KG1 (cell line): Measurements from ENCODE around the gene SLC30A2.

Experiments
- DNase-seq: peaks from one replicate; lab custom pipeline; 2025; lab: John Stamatoyannopoulos, UW

Gene SLC30A2

DNA sequence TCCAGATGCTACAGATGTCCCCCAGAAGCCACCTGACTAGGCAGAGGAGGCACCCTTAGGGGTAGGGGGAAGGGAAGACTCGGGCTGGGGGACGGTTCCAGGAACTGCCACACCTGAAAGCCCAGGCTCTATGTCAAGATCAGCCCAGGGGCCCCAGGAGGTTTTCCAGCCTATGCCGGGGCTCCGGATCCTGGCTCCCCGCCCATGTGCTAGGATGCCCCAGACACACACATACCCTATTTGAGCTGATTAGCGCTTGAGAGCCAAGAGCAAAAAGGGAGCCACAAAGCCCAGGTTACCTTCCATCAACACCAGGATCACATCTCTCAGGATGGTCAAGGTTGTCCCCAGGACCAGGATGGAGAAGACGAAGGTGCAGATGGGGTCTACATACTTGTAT is 4.5 kb downstream of the SLC30A2 start:
- no peak for DNase-seq

DNA sequence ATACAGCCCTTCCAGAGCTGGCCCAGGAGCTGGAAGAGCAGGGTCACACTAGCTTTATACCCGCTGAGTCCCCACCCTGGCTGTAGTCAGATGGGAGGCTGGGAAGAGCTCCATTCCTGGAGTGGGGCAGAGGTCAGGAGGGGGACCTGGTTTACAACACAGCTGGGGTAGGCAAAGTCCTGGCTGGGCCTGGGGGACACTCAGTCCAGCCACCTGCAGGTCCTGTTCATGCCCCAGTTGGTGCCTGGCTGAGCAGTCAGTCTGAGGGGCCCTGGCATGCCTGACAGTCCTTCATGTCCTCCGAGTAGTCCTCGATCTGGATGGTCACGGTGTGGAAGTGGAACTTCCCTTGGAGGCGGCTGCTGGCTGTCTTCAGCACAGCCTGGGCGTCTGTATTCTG is 7.0 kb downstream of the SLC30A2 start:
- DNase-seq = no peak

- no peak for DNase-seq
Observed at GRCh38 chr1:26038477-26038876, 7.4 kb downstream of the SLC30A2 start.

GRCh38 chr1:26037904-26038303 is 8.0 kb downstream of the SLC30A2 start:
- DNase-seq = no peak

- DNase-seq = no peak
Observed at GRCh38 chr1:26036756-26037281, 9.1 kb downstream of the SLC30A2 start.

DNA sequence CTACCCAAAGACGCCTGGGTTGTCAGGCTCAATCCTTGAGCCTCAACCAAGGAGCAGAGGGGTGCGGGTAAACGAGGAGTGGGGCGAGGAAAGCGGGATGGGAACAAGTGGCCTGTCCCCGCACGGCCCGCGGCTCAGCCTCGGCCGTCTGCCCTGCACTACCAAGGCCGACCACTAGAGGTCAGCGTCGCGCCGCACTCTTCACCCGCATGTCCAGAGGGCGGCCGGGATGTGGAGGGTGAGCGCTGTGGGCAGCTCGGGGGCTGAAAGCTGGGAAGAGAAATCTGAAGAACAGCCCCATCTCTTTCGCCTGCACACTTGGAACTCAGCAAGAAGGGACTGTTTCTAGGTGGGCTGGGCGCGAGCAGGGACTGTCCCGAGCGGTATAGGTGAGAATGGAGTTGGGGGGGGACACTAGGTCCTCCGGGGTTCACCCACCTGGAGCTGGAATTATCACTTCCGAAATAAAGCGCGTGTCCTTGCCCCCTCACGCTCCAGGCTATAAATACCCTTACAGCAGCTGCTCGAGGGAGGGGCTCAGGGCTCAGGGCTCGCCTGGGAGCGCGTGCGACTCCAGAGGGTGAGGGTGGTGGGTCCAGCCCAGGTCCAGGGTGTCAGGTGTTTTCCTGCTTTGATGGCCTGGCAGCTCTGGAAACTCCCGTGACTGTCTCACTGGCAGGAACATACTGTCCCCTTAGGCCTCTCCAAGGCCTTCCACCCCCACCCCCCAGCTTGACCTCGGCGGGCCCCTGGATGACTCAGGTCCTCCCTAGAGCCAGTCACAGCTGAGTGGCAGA is 9.8 kb downstream of the SLC30A2 start:
- peak; percentile 66 for DNase-seq

- peak; percentile 87 for DNase-seq
Observed at GRCh38 chr1:26035203-26035958, 10.5 kb downstream of the SLC30A2 start.

GRCh38 chr1:26034504-26035202 is 11.3 kb downstream of the SLC30A2 start:
- no peak for DNase-seq

DNA sequence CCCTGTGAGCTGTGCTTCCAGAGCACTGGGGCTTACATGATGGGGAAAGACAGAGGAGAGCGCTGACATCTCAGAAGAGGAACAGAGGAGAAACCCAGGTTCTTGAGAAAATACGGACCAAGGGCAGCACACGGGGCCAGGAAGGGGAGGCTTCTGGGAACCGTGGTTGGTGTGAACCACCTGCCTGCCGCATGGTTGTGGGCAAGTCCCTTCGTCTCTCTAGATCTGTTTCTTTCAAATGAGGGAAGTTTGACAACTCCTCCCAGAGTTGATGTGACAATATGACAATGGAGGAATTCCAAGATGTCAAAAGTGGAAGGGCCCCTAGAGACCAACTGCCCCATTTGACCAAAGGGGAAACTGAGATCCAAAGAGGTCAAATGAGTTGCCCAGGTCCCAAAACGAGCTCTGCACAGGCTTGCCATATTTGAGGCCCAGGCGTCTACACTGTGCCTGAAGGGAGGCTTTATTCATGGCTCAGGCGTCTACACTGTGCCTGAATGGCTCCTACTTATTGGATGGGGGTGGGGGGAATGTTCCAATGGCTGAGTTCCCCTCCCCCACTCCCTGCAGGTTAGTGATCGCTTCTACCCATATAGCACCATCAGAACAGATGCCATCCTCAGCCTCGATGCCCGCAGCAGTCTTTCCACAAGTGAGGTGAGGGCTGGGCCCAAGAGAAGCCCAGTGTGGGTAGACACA is 13.1 kb downstream of the SLC30A2 start:
- no peak for DNase-seq

DNA sequence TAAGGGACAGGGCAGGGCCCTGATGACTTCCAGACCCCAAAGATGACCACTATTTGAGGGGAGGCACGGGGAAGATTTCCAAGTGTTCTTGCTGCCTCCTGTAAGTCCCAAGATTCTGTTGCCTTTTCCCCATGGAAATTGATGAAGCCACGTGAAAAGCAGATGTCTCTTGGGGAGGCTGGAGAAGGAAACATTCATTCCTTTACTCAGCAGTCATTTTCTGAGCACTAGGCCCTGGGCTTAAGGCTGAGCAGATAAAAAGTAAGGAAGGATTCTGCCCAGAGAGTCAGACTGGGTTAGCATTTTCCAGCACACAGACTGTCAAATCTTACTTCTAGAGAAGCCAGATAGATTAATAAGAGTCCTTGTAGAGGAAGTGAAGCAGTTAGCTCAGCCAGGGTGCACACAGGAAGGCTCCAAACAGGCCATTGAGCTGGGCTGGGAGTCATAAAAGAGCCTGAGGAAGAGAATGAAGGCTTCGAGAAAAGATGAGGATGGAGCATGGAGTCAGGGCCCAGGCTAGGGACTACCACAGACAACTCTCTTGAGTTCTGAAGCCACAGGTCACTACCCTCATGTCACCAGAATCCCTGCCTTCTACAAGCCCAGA is 14.2 kb downstream of the SLC30A2 start:
- DNase-seq = no peak

- no peak for DNase-seq
Observed at GRCh38 chr1:26031196-26031595, 14.7 kb downstream of the SLC30A2 start.

DNA sequence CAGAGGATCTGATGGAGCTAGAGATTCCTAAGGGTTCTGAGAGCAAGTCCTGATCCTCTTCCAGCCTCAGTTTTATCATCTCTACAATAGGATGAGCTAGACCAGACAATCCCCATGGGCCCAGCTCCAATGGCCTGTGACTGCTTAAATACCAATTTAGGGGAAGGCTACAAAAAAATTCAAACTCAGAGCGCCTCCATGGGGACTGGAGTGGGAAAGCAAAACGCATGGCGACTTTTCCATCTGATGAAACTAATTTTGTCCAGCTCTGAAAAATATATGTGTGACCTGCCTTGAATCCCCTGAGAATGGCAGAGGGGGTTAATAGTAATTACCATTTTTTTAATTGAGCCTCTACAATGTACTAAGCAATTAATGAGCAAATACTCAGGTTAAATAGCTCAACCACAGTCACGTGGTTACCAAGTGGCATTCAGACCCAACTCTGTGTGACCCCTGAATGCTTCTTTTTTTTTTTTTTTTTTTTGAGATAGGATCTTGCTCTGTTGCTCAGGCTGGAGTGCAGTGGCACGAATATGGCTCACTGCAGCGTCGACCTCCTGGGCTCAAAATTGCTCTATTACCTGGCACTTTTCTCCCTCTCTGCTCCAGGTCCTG is 15.9 kb downstream of the SLC30A2 start:
- DNase-seq = no peak

DNA sequence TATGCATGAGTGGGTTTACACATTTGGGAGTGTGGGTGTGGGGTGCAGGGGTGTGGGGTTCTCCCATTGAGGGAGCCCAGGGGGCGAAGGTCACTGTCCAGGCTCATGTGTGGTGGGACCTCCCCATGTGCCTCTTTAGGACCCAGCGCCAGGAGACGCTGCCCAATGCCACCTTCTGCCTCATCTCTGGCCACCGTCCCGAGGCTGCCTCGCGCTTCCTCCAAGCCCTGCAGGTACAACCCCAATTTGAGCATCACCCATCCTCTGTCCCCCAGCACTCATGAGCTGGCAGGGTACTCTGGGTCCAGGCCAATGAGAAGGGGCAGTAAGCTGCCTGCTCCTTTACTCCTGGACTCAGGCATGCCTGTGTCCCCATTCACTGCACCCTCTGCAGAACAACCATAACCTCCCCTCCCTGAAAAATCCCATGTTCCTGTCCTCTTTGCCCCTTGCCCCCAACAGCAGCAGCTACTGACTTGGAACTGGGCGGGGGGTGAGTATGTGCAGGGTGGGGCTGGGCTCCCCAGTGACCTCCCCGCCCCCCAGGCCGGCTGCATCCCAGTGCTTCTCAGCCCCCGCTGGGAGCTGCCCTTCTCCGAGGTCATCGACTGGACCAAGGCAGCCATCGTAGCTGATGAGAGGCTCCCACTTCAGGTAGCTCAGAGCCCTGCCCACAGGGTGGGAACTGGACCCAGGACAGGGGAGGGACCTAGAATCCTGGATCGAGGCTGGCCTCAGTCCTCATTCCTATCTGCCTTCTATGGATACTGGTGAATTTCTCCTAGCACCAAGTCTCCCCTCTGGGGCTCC is 16.7 kb downstream of the SLC30A2 start:
- DNase-seq = no peak

DNA sequence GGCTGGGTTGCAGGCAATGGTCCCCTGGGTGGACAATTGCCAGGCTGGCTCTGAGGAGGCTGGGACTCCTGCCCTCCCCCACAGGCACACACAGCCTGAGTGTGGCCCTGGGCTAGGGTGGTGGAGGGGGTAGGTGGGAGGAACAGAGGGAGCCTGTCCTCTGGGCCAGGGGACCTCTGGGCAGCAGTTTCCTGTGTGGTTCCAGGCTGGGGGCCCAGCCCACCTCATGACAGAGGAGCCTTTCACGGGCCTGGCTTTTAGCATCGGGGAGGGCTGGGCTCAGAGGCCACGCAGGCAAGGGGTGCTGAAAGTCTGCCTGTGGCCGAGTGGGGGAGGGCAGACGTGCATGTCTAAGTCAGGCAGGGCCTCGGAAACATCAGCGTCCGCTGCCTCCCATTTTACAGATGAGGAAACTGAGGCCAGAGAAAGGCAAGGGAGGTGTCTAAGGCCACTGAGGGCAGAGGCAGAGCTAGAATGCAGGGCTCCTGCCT is 17.4 kb downstream of the SLC30A2 start:
- no peak for DNase-seq

DNA sequence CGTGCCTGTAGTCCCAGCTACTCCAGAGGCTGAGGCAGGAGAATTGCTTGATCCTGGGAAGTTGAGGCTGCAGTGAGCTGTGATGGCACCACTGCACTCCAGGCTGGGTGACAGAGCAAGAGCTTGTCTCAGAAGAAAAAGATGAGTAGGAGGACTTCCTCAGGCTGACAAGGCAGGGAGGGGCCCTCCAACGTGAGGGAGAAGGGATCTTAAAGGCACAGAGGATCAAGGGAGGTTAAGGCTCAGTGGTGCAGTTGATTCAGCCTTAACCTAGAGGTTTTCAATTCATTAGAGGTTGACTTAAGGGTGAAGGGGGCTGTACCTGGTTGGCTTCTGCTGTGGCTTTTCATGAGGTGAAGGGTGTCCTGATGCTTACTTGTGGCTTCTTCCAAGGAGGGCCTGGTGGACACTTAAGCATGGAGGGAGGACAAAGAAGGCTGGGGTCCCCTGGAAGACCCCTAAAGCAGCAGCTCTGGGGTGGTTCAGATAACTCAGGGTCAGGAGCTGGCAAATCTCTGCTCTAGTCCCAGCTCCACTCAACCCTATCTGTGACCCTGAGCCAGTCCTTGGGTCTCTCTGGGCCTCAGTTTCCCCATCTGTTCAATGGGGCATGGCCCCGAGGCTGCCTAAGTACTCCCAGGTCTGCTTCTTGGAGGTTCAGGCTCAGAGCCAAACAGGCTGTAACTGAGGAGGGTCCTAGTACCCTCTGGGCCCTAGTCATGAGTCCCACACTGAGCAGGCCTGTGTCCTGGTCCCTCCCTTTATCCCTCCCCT is 18.0 kb downstream of the SLC30A2 start:
- DNase-seq = no peak

- DNase-seq = no peak
Observed at GRCh38 chr1:26025517-26025916, 20.4 kb downstream of the SLC30A2 start.

GRCh38 chr1:26025060-26025459 is 20.9 kb downstream of the SLC30A2 start:
- DNase-seq = no peak

- DNase-seq = no peak
Observed at GRCh38 chr1:26023826-26024225, 22.1 kb downstream of the SLC30A2 start.

DNA sequence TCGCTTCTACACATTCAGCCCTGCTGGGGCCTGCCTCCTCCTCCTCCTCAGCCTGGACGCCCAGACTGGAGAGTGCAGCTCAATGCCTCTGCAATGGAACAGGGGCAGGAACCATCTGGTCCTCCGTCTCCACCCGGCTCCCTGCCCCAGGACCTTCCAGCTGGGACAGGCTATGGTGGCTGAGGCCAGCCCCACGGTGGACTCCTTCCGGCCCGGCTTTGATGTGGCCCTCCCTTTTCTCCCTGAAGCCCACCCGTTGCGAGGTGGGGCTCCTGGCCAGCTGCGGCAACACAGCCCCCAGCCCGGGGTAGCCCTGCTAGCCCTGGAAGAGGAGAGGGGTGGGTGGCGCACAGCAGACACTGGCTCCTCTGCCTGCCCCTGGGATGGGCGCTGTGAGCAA is 22.9 kb downstream of the SLC30A2 start:
- no peak for DNase-seq
